Glomerular visceral epithelial cell (primary cell): ENCODE measurements around the gene TUBGCP6.

Source experiments
- DNase-seq: peaks from one replicate; pipeline ENCODE4 v3.0.0-alpha.2; 2016; ENCODE audit errors: extremely low spot score

The TUBGCP6 gene

DNA sequence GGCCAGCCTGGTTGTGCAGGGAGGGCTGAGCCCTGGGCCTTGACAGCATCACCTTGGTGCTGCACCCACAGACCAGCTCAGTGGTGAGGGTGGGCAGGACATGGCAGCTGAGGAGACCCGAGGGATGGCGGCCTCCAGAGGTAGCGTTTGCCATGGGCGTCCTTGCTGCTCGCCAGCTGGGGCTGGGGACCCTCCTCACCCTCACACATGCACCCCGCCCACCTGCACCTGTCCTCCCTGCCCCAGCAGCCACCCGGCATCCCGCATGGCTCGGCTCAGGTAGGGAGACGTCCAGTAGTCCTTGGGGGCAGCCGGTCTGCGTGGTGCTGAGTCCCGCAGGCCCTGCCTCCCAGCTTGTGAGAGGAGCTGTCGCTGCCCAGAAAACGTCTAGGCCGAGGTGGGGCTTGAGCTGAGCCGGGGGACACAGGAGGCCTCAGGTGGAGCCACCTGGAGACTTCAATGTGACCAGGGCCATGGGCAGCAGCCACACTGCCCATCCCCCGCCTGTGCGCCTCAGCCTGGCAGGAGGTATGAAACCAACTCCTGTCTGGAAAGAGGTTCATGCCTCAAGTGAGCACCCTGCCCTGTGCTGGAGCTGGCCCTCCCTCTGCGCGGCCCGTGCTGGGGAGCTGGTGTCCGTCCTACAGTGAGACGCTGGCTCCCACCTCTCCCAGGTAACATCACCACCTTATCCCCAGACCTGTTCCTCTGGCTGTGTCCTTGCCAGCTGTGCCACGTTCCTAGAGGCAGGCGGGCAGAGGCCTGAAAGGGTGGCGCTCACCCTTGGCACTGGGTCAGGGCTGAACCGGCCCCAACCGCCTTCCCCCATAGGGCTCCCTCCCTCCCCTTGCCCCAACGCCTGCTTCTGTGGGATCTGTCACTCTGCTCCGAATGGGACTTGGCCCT is 62.4 kb downstream of the TUBGCP6 start:
- DNase-seq: no peak

- no peak for DNase-seq
Measured at GRCh38 chr22:50180727-50181521, 63.9 kb downstream of the TUBGCP6 start.

- DNase-seq: no peak
Measured at GRCh38 chr22:50179937-50180726, 64.7 kb downstream of the TUBGCP6 start.

- DNase-seq: no peak
Measured at GRCh38 chr22:50178871-50179869, 65.7 kb downstream of the TUBGCP6 start.

DNA sequence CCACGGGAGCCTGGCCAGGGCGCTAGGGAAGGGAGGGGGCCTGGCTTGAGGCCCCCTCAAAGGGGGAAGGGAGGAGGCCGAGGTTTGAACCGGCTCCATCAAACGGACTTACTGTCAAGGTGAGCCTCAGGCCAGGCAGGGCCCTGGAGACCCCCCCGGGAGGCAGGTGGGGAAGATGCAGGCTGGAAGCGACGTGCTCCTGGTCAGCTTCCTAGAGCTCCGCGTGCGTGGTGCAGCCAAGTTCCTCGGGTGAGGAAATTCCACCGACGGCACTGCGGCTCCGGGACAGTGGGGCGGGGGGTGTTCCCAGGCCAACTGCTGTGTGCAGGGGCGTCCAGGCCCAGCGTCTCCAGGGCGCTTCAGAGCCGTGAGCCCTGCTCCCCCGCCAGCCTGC is 66.4 kb downstream of the TUBGCP6 start:
- DNase-seq: no peak

- no peak for DNase-seq
Measured at GRCh38 chr22:50177537-50178470, 67.0 kb downstream of the TUBGCP6 start.

GRCh38 chr22:50176850-50177536 is 67.8 kb downstream of the TUBGCP6 start:
- DNase-seq: no peak

GRCh38 chr22:50175921-50176849 is 68.6 kb downstream of the TUBGCP6 start:
- no peak for DNase-seq

DNA sequence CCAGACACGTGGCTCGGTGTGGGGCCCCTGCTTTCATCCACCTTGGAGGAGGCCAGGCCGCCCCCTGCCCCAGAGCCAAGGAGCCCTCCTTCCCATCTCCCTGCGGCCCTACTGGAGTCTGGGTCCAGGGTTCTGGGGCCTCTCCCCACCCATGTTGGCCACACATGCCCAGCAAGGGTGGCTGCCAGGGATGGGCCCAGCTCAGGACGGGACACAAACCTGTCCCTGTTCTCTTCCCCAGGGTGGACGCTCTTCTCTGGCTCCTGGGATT is 69.7 kb downstream of the TUBGCP6 start:
- no peak for DNase-seq

GRCh38 chr22:50174382-50175190 is 70.2 kb downstream of the TUBGCP6 start:
- DNase-seq: no peak

DNA sequence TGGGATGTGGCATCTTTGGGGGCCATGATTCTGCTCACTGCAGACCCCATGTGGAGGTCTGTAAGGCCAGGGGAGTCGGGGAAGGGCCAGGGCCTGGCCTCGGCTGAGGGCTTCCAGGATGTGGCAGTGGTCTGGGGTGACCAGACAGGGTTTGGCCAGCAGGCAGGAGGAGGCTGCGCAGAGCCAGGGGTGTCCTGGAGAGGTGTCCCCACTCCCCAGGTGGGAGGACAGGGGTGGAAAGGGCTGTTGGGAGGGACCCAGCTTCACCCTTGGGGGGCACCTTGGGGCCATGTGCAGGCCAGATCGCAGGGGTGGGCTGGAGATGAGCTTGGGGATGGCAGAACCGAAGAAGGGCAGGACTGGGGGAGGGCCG is 70.9 kb downstream of the TUBGCP6 start:
- DNase-seq: no peak

- no peak for DNase-seq
Measured at GRCh38 chr22:50173311-50173982, 71.4 kb downstream of the TUBGCP6 start.

GRCh38 chr22:50171965-50172421 is 72.8 kb downstream of the TUBGCP6 start:
- DNase-seq: no peak

DNA sequence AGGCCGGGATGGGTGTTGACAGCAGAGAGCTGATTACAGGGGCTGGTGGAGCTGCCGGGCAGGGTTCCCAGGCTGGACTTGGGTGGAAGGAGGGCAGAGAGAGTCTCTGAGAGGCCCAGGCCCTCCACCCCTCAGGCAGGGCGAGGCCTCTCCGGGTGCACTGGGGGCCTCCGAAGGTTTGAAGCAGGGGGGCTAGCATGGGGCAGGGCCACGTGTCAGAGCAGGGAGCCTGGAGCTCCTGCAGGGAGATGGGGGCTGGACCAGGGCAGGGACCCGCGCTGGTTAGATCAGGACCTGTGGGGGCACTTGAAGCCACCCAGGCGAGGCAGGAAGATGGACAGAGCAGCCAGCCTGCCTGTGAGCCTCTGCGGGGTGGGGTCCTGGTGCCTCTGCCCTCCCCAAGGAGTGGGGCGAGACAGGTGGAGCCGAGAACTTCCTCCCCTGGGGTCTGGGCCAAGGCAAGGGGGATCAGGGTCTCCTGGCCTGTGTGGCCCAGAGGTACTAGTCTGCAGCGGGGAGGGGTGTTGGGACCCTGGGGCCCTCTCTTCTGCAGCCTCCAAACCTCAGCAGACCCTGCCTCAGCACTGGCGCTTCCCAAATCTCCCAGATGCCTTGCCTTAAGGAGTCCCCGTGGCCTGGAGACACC is 73.4 kb downstream of the TUBGCP6 start:
- no peak for DNase-seq

DNA sequence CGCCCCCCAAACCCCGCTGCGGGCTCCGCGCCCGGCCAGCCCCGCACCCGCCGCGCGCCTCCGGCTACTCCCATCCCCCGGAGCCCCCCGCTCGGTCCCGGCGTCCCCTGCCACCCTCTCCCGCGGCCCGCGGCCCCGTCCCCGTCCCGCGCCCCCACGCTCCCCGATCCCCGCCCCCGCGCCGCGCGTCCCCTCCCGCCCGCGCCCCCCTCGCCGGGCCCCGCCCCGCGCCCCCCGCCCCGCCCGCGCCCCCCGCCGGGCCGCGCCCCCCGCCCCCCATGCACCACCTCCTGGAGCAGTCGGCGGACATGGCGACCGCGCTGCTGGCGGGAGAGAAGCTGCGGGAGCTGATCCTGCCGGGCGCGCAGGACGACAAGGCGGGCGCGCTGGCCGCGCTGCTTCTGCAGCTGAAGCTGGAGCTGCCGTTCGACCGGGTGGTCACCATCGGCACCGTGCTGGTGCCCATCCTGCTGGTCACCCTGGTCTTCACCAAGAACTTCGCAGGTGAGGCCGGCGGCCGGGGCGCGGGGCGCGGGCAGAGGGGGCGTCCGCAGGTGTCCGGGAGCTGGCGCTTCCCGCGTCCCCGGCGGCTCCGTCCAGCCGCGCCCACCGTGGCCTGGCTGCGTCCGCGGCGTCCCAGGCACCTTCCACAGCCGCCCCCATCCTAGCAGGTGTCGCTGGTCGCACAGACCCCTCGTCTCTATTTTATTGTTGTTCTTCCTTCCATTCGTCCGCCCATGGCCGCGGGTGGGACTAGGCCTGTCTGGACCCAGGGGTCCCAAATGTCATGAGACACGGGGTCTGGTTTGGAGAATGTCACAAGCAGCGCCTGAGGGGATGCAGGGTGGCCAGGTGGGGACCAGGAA is 74.1 kb downstream of the TUBGCP6 start, which contains the start of gene PANX2:
Gene PANX2, plus strand, starts transcription at position 279 of the 866 bp plus-strand sequence. Its CDS starts 0 bp downstream, at position 279.
- no peak for DNase-seq
